MCF 10A (cell line): ENCODE data around the gene MPP2. TPM values are rescaled to one million over a fixed set of nuclear protein-coding genes. Genes with fewer than 3 reads are reported as not detected.

Experiments
- BruUV-seq: library from RNA; stranded (reverse); fragments of 400-500 nt; replicated peaks from 2 replicates; lab custom pipeline; 2021; lab: Mats Ljungman, UMichigan
- CTCF ChIA-PET: fragments of 300-600 bp; sonication (Branson Sonifier 250); formaldehyde crosslinking; extraction: SDS; loops from one replicate; lab custom pipeline; 2021; ENCODE audit warnings: antibody characterized with exemption, inconsistent platforms; lab: Yijun Ruan, JAX
- POLR2A ChIA-PET: fragments of 300-600, 350-650 bp; sonication (Branson Sonifier 250); formaldehyde crosslinking; extraction: SDS; loops from one replicate; lab custom pipeline; 2020; ENCODE audit warnings: antibody characterized with exemption, inconsistent platforms; lab: Yijun Ruan, JAX
- DNase-seq: peaks from one replicate; pipeline ENCODE4 v3.0.0-alpha.2; 2018; ENCODE audit not compliant: unreplicated experiment
- H3K27ac Mint-ChIP-seq: one replicate; pipeline ENCODE4 v1.8.0; 2022; ENCODE audit warnings: mild to moderate bottlenecking, low read depth, mixed read lengths; ENCODE audit not compliant: unreplicated experiment
- H3K27me3 Mint-ChIP-seq: one replicate; pipeline ENCODE4 v1.8.0; 2022; ENCODE audit warnings: mixed read lengths; ENCODE audit not compliant: insufficient read depth, unreplicated experiment
- H3K36me3 Mint-ChIP-seq: one replicate; pipeline ENCODE4 v1.8.0; 2022; ENCODE audit warnings: mild to moderate bottlenecking, moderate library complexity, mixed read lengths; ENCODE audit not compliant: insufficient read depth, unreplicated experiment
- H3K4me1 Mint-ChIP-seq: one replicate; pipeline ENCODE4 v1.8.0; 2022; ENCODE audit warnings: mixed read lengths; ENCODE audit not compliant: insufficient read depth, unreplicated experiment
- H3K4me3 Mint-ChIP-seq: one replicate; pipeline ENCODE4 v1.8.0; 2022; ENCODE audit warnings: mild to moderate bottlenecking, moderate library complexity, mixed read lengths; ENCODE audit not compliant: unreplicated experiment
- H3K9me3 Mint-ChIP-seq: one replicate; pipeline ENCODE4 v1.8.0; 2022; ENCODE audit warnings: mixed read lengths; ENCODE audit not compliant: unreplicated experiment
- intact Hi-C: fragments of 100-400 bp; cut with micrococcal nuclease; formaldehyde crosslinking; loops from 2 replicates; pipeline ENCODE4 v1.14.1; 2022
- total RNA-seq: library from RNA; stranded (reverse); gene quantifications from 2 replicates; pipeline ENCODE4 v1.2.3, GENCODE V29; 2022
- TF ChIP-seq, protein P1 (sequence below): fragments of 200-600 bp; IDR thresholded peaks from one replicate; pipeline ENCODE4 v1.8.0; 2022; ENCODE audit warnings: antibody characterized with exemption, mild to moderate bottlenecking; ENCODE audit not compliant: unreplicated experiment

Gene MPP2
- total RNA-seq, 1 experiment from 2014 or later, result not detected

DNA sequence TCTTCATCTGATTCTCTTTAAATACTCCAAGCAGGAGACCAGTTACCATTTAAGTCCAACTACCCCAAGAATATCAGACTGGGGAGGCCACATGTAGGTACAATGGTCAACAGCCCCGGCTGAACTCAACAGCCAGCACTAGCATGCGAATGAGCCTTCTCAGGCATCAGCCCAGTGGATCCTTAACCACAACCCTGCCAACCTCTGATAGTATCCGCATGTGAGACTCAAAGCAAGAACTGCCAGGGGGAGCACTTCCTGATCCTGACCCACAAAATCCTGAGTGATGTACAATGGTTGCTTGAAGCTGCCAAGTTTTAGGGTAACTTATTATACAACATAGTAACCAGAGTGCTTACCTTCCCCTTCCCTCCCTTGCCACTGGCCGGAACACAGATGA is 42.4 kb upstream of the MPP2 start:
- POLR2A ChIA-PET, result interaction anchor here (0.6 kb wide), 1 partner anchor 574 kb away, joined by 3 read pairs; no protein-coding TSS in a partner anchor

DNA sequence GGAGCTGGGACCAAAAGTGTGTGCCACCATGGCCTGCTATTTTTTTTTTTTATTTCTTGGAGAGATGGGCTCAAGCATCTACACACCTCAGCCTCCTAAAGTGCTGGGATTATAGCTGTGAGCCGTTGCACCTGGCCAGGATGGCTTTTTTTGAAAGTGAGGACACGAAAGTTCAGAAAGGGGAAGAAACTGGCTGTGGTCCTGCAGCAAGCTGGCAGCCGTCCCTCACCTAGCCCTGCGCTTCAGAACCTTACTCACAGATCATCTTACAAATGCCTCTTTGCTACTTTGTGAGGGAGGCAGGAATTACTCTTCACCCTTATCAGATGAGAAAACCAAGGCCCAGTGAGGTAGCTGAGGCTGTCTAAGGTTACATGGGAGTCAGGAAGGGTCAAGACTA is 39.4 kb upstream of the MPP2 start:
- peaks cover 2% of the 10 kb centered on the region for H3K4me1 Mint-ChIP-seq
- peaks cover 5% of the 10 kb centered on the region for H3K36me3 Mint-ChIP-seq
- peaks cover 17% of the 10 kb centered on the region for H3K27me3 Mint-ChIP-seq
- intact Hi-C loops, result no loop called here
- H3K9me3 Mint-ChIP-seq, result no peaks in the 10 kb centered on the region
- CTCF ChIA-PET, result interaction anchor here (0.5 to 4.9 kb wide), 4 partner anchors 17 to 193 kb away, joined by 3 to 32 read pairs (median 8); no protein-coding TSS in a partner anchor
- TF ChIP-seq, protein P1, sequence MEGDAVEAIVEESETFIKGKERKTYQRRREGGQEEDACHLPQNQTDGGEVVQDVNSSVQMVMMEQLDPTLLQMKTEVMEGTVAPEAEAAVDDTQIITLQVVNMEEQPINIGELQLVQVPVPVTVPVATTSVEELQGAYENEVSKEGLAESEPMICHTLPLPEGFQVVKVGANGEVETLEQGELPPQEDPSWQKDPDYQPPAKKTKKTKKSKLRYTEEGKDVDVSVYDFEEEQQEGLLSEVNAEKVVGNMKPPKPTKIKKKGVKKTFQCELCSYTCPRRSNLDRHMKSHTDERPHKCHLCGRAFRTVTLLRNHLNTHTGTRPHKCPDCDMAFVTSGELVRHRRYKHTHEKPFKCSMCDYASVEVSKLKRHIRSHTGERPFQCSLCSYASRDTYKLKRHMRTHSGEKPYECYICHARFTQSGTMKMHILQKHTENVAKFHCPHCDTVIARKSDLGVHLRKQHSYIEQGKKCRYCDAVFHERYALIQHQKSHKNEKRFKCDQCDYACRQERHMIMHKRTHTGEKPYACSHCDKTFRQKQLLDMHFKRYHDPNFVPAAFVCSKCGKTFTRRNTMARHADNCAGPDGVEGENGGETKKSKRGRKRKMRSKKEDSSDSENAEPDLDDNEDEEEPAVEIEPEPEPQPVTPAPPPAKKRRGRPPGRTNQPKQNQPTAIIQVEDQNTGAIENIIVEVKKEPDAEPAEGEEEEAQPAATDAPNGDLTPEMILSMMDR, result no peak
- no peak for DNase-seq
- no peak overlapping the region for H3K27ac Mint-ChIP-seq
- POLR2A ChIA-PET, result interaction anchor here (0.6 kb wide), 1 partner anchor 44 kb away, joined by 3 read pairs; no protein-coding TSS in a partner anchor
- no TSS peak for BruUV-seq
- no peak overlapping the region for H3K4me3 Mint-ChIP-seq

More for the DNA sequence above, 42.4 kb upstream of the MPP2 start:
- no peak for DNase-seq
- CTCF ChIA-PET, result interaction anchor here (0.5 to 1.0 kb wide), 3 partner anchors 8 to 46 kb away, joined by 3 to 6 read pairs (median 4); no protein-coding TSS in a partner anchor
- TF ChIP-seq, protein P1, result no peak
- no TSS peak for BruUV-seq
- no peaks in the 10 kb centered on the region for H3K36me3 Mint-ChIP-seq
- H3K4me1 Mint-ChIP-seq, result peaks cover 9% of the 10 kb centered on the region
- no peaks in the 10 kb centered on the region for H3K9me3 Mint-ChIP-seq
- intact Hi-C loops, result no loop called here
- H3K27ac Mint-ChIP-seq, result no peak overlapping the region
- no peak overlapping the region for H3K4me3 Mint-ChIP-seq
- H3K27me3 Mint-ChIP-seq, result peaks cover 28% of the 10 kb centered on the region

DNA sequence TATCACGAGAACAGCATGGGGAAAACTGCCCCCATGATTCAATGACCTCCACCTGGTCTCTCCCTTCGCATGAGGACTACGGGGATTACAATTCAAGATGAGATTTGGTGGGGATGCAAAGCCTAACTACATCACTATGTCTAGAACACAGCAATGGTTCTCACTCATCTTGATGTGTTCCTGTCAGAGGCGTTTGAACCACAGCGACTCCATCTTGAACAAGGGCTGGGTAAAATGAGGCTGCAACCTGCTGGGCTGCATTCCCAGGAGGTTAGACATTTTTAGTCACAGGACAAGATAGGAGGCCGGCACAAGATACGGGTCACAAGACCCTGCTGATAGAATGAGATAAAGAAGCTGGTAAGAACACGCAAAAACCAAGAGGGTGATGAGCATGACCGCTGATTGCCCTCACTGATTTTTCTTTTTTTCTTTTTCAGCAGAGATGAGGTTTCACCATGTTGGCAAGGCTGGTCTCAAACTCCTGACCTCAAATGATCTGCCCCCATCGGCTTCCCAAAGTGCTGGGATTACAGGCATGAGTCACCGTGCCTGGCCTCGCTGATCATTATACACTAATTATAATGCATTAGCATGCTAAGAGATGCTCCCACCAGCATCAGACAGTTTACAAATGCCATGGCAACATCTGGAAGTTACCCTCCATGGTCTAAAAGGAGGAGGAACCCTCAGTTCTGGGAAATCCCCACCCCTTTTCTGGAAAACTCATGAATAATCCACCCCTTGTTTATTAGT is 37.9 kb upstream of the MPP2 start:
- intact Hi-C loops, result no loop called here
- Mint-ChIP-seq H3K27me3 (peaks cover 2% of the 10 kb centered on the region), H3K4me1 (no peaks in the 10 kb centered on the region), H3K9me3 (no peaks in the 10 kb centered on the region), H3K27ac (no peak overlapping the region), H3K4me3 (no peak overlapping the region), H3K36me3 (peaks cover 5% of the 10 kb centered on the region)
- TF ChIP-seq, protein P1, result no peak
- BruUV-seq, result no TSS peak
- CTCF ChIA-PET, result interaction anchor here (0.6 to 4.9 kb wide), 14 partner anchors 15 to 555 kb away, joined by 3 to 82 read pairs (median 8); no protein-coding TSS in a partner anchor
- DNase-seq, result no peak
- POLR2A ChIA-PET, result interaction anchor here (0.7 to 2.0 kb wide), 2 partner anchors 13 to 67 kb away, joined by 3 to 4 read pairs; no protein-coding TSS in a partner anchor

DNA sequence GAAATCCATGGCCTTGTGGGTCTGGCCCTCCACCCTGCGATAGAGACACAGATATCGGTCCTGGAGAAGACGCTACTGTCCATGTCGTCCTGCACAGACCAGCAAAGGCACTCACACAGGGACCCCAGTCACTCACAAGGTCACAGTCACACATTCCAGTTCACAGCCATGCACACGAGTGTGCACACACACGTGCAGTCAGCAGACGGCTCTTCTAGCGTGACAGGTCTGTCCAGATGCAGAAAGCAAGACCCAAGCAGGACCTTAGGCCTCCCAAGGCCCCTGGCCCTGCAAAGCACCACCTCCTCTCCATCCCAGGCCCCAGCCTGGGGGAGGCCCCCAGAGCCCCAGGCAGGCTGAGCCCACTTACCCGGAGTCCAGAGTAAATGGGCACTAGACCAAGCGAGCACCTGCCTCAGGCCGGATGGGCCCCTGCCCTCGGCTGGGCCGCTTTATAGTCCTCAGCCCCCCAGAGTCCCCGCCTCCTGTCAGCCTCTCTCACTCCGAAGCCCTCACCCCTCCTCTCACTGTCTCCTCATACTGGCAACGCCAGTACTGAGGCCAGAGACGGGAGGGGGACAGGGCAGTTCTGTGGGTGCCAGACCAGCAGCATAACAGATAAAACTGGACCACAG is 34.8 kb upstream of the MPP2 start, which contains the start of gene PPY:
TSS of gene PPY (minus strand) at position 426 of the 635 bp plus-strand sequence. CDS start 822 bp downstream, outside the sequence.
- TF ChIP-seq, protein P1, result no peak
- CTCF ChIA-PET, result interaction anchor here (0.6 to 4.9 kb wide), 5 partner anchors 14 to 63 kb away, joined by 4 to 82 read pairs (median 16); no protein-coding TSS in a partner anchor
- intact Hi-C loops, result loop anchor here (5.0 kb wide), 1 partner anchor 225 kb away; no protein-coding TSS in a partner anchor

More for the DNA sequence above, 34.8 kb upstream of the MPP2 start, which contains the start of gene PPY:
- POLR2A ChIA-PET, result interaction anchor here (0.6 kb wide), 1 partner anchor 67 kb away, joined by 3 read pairs; no protein-coding TSS in a partner anchor
- peaks cover 5% of the 10 kb centered on the region for H3K36me3 Mint-ChIP-seq
- no peak for DNase-seq
- no peak within 1 kb of the TSS for H3K27ac Mint-ChIP-seq
- H3K4me3 Mint-ChIP-seq, result no peak within 1 kb of the TSS
- H3K9me3 Mint-ChIP-seq, result no peaks in the 10 kb centered on the region
- no TSS peak for BruUV-seq
- peaks cover 17% of the 10 kb centered on the region for H3K27me3 Mint-ChIP-seq
- peaks cover 4% of the 10 kb centered on the region for H3K4me1 Mint-ChIP-seq
